GM12878 (cell line): Measurements from ENCODE around the gene RFLNA. TPM values are rescaled to one million over a fixed set of nuclear protein-coding genes. Genes with fewer than 3 reads are reported as not detected.

Source experiments
- ATAC-seq: fragments of 200-7000 bp; cut with Tn5 transposase; 3 replicates; pipeline ENCODE4 v1.9.1; 2020; ENCODE audit warnings: mild to moderate bottlenecking, moderate library complexity
- BruUV-seq: library from RNA; stranded (reverse); fragments of 400-500 nt; replicated peaks from 2 replicates; lab custom pipeline; 2021; lab: Mats Ljungman, UMichigan
- CTCF ChIA-PET: fragments of 300-600 bp; sonication (Branson Sonifier 250); formaldehyde crosslinking; extraction: SDS; loops from one replicate; lab custom pipeline; 2021; ENCODE audit warnings: inconsistent platforms; lab: Yijun Ruan, JAX
- POLR2A ChIA-PET: fragments of 350-600 bp; formaldehyde crosslinking; extraction: SDS; loops from one replicate; lab custom pipeline; 2021; ENCODE audit warnings: inconsistent platforms; lab: Charles Lee
- RAD21 ChIA-PET: fragments of 300-600 bp; sonication (Branson Sonifier 250); formaldehyde crosslinking; loops from one replicate; lab custom pipeline; 2023; ENCODE audit warnings: antibody characterized with exemption; ENCODE audit not compliant: unreplicated experiment; lab: Charles Lee
- SMC1A ChIA-PET: fragments of 300-600 bp; sonication (Branson Sonifier 250); formaldehyde crosslinking; loops from one replicate; lab custom pipeline; 2023; ENCODE audit not compliant: unreplicated experiment, uncharacterized antibody; lab: Charles Lee
- DNase-seq: peaks from one replicate; pipeline ENCODE4 v3.0.0-alpha.2; 2011; ENCODE audit warnings: low read depth, low spot score
- FAIRE-seq: peaks from 3 replicates; lab custom pipeline; 2011; peaks lifted over from hg19 to GRCh38; lab: Jason Lieb, UNC
- H2AFZ ChIP-seq: 2 replicates; pipeline ENCODE4 v1.6.0; 2011; ENCODE audit warnings: low read depth, low read length, control low read depth; ENCODE audit not compliant: control insufficient read depth
- H3K27ac ChIP-seq: 2 replicates; pipeline ENCODE4 v1.5.1; 2011; ENCODE audit warnings: control low read depth; ENCODE audit not compliant: control insufficient read depth, insufficient read depth
- H3K27me3 ChIP-seq, 2 experiments: replicated peaks in 1 of 2; 2 replicates each; pipeline versions ENCODE4 v1.6.0 to v1.6.1; 2011; ENCODE audit warnings: low read length in 1 of 2; ENCODE audit not compliant: control insufficient read depth in 2 of 2, insufficient read depth in 2 of 2
- H3K36me3 ChIP-seq, 2 experiments: 2 replicates each; pipeline ENCODE4 v1.5.1; 2011; ENCODE audit warnings: low read length in 1 of 2; ENCODE audit not compliant: control insufficient read depth in 2 of 2, insufficient read depth in 2 of 2
- H3K4me1 ChIP-seq: 2 replicates; pipeline ENCODE4 v1.6.1; 2011; ENCODE audit warnings: mild to moderate bottlenecking, low read length, moderate library complexity, mixed read lengths; ENCODE audit not compliant: control insufficient read depth, insufficient read depth
- H3K4me2 ChIP-seq: 2 replicates; pipeline ENCODE4 v1.6.0; 2011; ENCODE audit warnings: control low read depth; ENCODE audit not compliant: control insufficient read depth, insufficient read depth
- H3K4me3 ChIP-seq: fragments of 200-600 bp; sonication (generic); 2 replicates; pipeline ENCODE4 v1.5.1; 2016
- H3K79me2 ChIP-seq: 2 replicates; pipeline ENCODE4 v1.6.0; 2011; ENCODE audit warnings: low read length; ENCODE audit not compliant: control insufficient read depth, insufficient read depth
- H3K9ac ChIP-seq: 2 replicates; pipeline ENCODE4 v1.8.0; 2011; ENCODE audit warnings: low read length, control low read depth, mixed read lengths; ENCODE audit not compliant: control insufficient read depth, insufficient read depth
- H3K9me3 ChIP-seq: replicated peaks from 3 replicates; pipeline ENCODE4 v1.5.1; 2011; ENCODE audit warnings: mild to moderate bottlenecking, low read length; ENCODE audit not compliant: control insufficient read depth, insufficient read depth
- H4K20me1 ChIP-seq: 2 replicates; pipeline ENCODE4 v1.6.0; 2011; ENCODE audit not compliant: control insufficient read depth, insufficient read depth
- CHD4 ChIP-seq: fragments of 200-600 bp; sonication (generic); IDR thresholded peaks from 2 replicates; pipeline ENCODE4 v1.6.1; 2016; ENCODE audit warnings: mild to moderate bottlenecking
- CTCF ChIP-seq, 3 experiments: IDR thresholded peaks in 2 of 3; conservative IDR thresholded peaks in 1 of 3; 2 replicates each; pipeline ENCODE4 v1.5.1; 2011; ENCODE audit warnings: low read depth in 3 of 3, low read length in 3 of 3, mild to moderate bottlenecking in 3 of 3, control low read depth in 2 of 3, moderate library complexity in 2 of 3, inconsistent platforms in 1 of 3, mixed read lengths in 1 of 3; ENCODE audit not compliant: control insufficient read depth in 2 of 3, insufficient read depth in 1 of 3; ENCODE audit errors: extremely low read depth in 1 of 3
- IRF5 ChIP-seq: fragments of 450-650 bp; IDR thresholded peaks from 2 replicates; pipeline ENCODE4 v1.6.1; 2017; ENCODE audit warnings: borderline replicate concordance
- MTA3 ChIP-seq: IDR thresholded peaks from 2 replicates; pipeline ENCODE4 v1.6.1; 2012; ENCODE audit warnings: low read length, inconsistent platforms, borderline replicate concordance
- RAD21 ChIP-seq: IDR thresholded peaks from 2 replicates; pipeline ENCODE4 v1.6.1; 2011; ENCODE audit warnings: mild to moderate bottlenecking, low read depth, low read length, moderate library complexity; ENCODE audit not compliant: insufficient read depth
- SMC3 ChIP-seq: IDR thresholded peaks from 2 replicates; pipeline ENCODE4 v1.6.1; 2011; ENCODE audit warnings: low read length, improper control_type of control experiment, borderline replicate concordance
- STAT3 ChIP-seq: IDR thresholded peaks from 2 replicates; pipeline ENCODE4 v1.6.1; 2011; ENCODE audit warnings: low read depth, low read length, improper control_type of control experiment
- WGBS: methylation state at CpG from one replicate; pipeline ENCODE4 v1.1.6; 2016; ENCODE audit warnings: low lambda C conversion rate; ENCODE audit not compliant: insufficient replicate concordance, insufficient coverage; ENCODE audit errors: missing lambda C conversion rate; 5-methylcytosine and 5-hydroxymethylcytosine counted together
- in situ Hi-C: fragments of 300-500 bp; cut with MboI; formaldehyde crosslinking; loops from 9 replicates; pipeline ENCODE4 v1.14.3; 2018; ENCODE audit warnings: mixed read lengths
- intact Hi-C: fragments of 100-400 bp; cut with micrococcal nuclease; formaldehyde crosslinking; loops from one replicate; pipeline ENCODE4 v1.14.2; 2022; ENCODE audit not compliant: unreplicated experiment
- polyA plus RNA-seq, 11 experiments: library from polyadenylated mRNA; depleted of rRNA in 4 of 11; unstranded in 6 of 11; stranded (reverse) in 5 of 11; fragments of >200 nt; fragmentation: Nextera tagmentation in 4 of 11; fragmentation: Illumina TruSeq in 1 of 11; extraction: Ambion mirVana in 4 of 11; extraction: Trizol in 1 of 11; gene quantifications; 1 replicate in 1 of 11; 2 replicates in 10 of 11; pipeline versions ENCODE4 v1.2.1 to v1.2.3, GENCODE V29; 2011 to 2016; ENCODE audit warnings: inconsistent platforms in 2 of 11, missing spikeins in 2 of 11, low read depth in 1 of 11
- total RNA-seq, 4 experiments: library from RNA; depleted of rRNA in 3 of 4; stranded (reverse); fragments of >200 nt in 3 of 4; fragmentation: Illumina TruSeq in 1 of 4; extraction: Trizol in 1 of 4; gene quantifications; 2 replicates each; pipeline versions ENCODE4 v1.2.1 to v1.2.3, GENCODE V29; 2013 to 2021

The RFLNA gene
- total and polyA plus RNA-seq, 10 of the 15 experiments (the other 5 are each of a cell fraction or from before 2014, with no cell fraction given), result 0.08 TPM; not detected in 9

- intact Hi-C loops (no loop called here), in situ Hi-C loops (no loop called here)
- no peaks in the 10 kb centered on the region for H3K9me3 ChIP-seq
- no peak overlapping the region for H3K27ac ChIP-seq
- no peak overlapping the region for H3K4me2 ChIP-seq
- ChIA-PET RAD21 (no interaction called here), POLR2A (no interaction called here)
- ATAC-seq, result peak; percentile 21; the same call in 1 of the 3 replicates
- no TSS peak for BruUV-seq
- H3K27me3 ChIP-seq, result no peaks in the 10 kb centered on the region
- no peak overlapping the region for H2AFZ ChIP-seq
- 91% methylated on average over 29 of the region's 34 CpGs for WGBS
- no peaks in the 10 kb centered on the region for H3K4me1 ChIP-seq
- TF ChIP-seq CTCF (IDR thresholded peaks at IDR 0.05 in 2 of 3, conservative IDR thresholded peaks at IDR 0.05 in 1 of 3; ENCODE audit: control insufficient read depth in 2 of 3, extremely low read depth in 1 of 3, insufficient read depth in 1 of 3, low read depth in 3 of 3, low read length in 3 of 3), result peak; percentile 40 to 51 (median 48); a peak in 5 of 6 replicates
- peak; percentile 24; the same call in 1 of the 2 replicates for TF ChIP-seq SMC3
- no peak for TF ChIP-seq MTA3
- TF ChIP-seq RAD21, result peak; percentile 44
- no peak for TF ChIP-seq IRF5
- TF ChIP-seq STAT3, result no peak
- no peak for TF ChIP-seq CHD4
- TF ChIP-seq, all 136 proteins: peak for 3
- Histone ChIP-seq H3K79me2 (no peaks in the 10 kb centered on the region), H3K36me3 (peaks cover 31 to 33% of the 10 kb centered on the region in 2 experiments), H4K20me1 (no peaks in the 10 kb centered on the region), H3K9ac (no peak overlapping the region), H3K4me3 (no peak overlapping the region)
- CTCF ChIA-PET, result interaction anchor here (0.6 to 0.9 kb wide), 5 partner anchors 33 to 423 kb away, joined by 3 to 5 read pairs (median 3); no protein-coding TSS in a partner anchor
- FAIRE-seq (no peak), DNase-seq (no peak)
- SMC1A ChIA-PET, result no interaction called here
These were observed 53.1 kb downstream of the RFLNA start for GRCh38 chr12:124347805-124348658.
